Right lobe of liver (tissue), 4 donors: ENCODE data around the gene ZNF300.

Experiments used
- CTCF ChIP-seq, 4 donors: fragments of 200-600 bp in 3 of 4; fragments of 450-650 bp in 1 of 4; IDR thresholded peaks; one replicate each; pipeline versions ENCODE4 v1.5.1 to v1.8.0; 2016 to 2022; ENCODE audit warnings: antibody characterized with exemption in 4 of 4, mild to moderate bottlenecking in 2 of 4
- POLR2A ChIP-seq: fragments of 450-650 bp; IDR thresholded peaks from one replicate; pipeline ENCODE4 v1.6.1; 2017; ENCODE audit warnings: antibody characterized with exemption, mild to moderate bottlenecking
- donor health status: DM: no; HTN: no; CAD: no.
- donor health status: DM: no; HTN: no; CAD: no.
- donor health status: DM: no; HTN: yes; CAD: no.

- TF ChIP-seq CTCF (IDR thresholded peaks at IDR 0.05), result no peak
- no peak for TF ChIP-seq POLR2A
Observed at GRCh38 chr5:150848271-150848670, 56.5 kb downstream of the ZNF300 start.
